Naive thymus-derived CD4-positive, alpha-beta T cell (primary cell): Measurements from ENCODE around the gene WDR73. TPM values are rescaled to one million over a fixed set of nuclear protein-coding genes. Genes with fewer than 3 reads are reported as not detected.

ENCODE experiments used
- ATAC-seq: fragments of 150-1000 bp; cut with Tn5 transposase; 2 replicates; pipeline ENCODE4 v1.10.0; 2021; ENCODE audit warnings: mild to moderate bottlenecking, moderate library complexity
- CTCF ChIA-PET: fragments of 350-600 bp; sonication (Branson Sonifier 250); formaldehyde crosslinking; loops from one replicate; lab custom pipeline; 2021; ENCODE audit warnings: antibody characterized with exemption; lab: Charles Lee
- POLR2A ChIA-PET: fragments of 350-600 bp; sonication (Branson Sonifier 250); formaldehyde crosslinking; loops from one replicate; lab custom pipeline; 2021; ENCODE audit warnings: antibody characterized with exemption, inconsistent platforms; lab: Charles Lee
- DNase-seq, 9 donors: peaks; one replicate each; pipeline versions ENCODE4 v3.0.0 to v3.0.0-alpha.2; 2020 to 2022; ENCODE audit warnings: mixed read lengths in 1 of 9
- H3K27ac ChIP-seq: one replicate; pipeline ENCODE4 v1.7.0; 2013; ENCODE audit warnings: mild to moderate bottlenecking, low read depth, low read length, moderate library complexity
- H3K27me3 ChIP-seq, 2 donors: one replicate each; pipeline ENCODE4 v1.7.0; 2013; ENCODE audit warnings: low read length in 2 of 2, mild to moderate bottlenecking in 2 of 2, moderate library complexity in 2 of 2; ENCODE audit not compliant: control insufficient read depth in 2 of 2, insufficient read depth in 2 of 2
- H3K36me3 ChIP-seq, 3 experiments: 1 replicate in 2 of 3; 2 replicates in 1 of 3; pipeline ENCODE4 v1.7.0; 2013; ENCODE audit warnings: low read length in 3 of 3, mild to moderate bottlenecking in 3 of 3, moderate library complexity in 1 of 3; ENCODE audit not compliant: insufficient read depth in 3 of 3, control insufficient read depth in 2 of 3
- H3K4me1 ChIP-seq, 2 donors: one replicate each; pipeline ENCODE4 v1.7.0; 2013; ENCODE audit warnings: low read length in 2 of 2, mild to moderate bottlenecking in 2 of 2, moderate library complexity in 1 of 2; ENCODE audit not compliant: control insufficient read depth in 2 of 2, insufficient read depth in 2 of 2
- H3K4me3 ChIP-seq: 2 replicates; pipeline ENCODE4 v1.7.0; 2013; ENCODE audit warnings: mild to moderate bottlenecking, low read length
- H3K9me3 ChIP-seq, 3 experiments: 1 replicate in 2 of 3; 2 replicates in 1 of 3; pipeline ENCODE4 v1.7.0; 2013; ENCODE audit warnings: low read length in 3 of 3; ENCODE audit not compliant: control insufficient read depth in 2 of 3
- H3K27ac Mint-ChIP-seq, 9 donors: one replicate each; pipeline ENCODE4 v1.8.0; 2020 to 2022; ENCODE audit warnings: mixed read lengths in 9 of 9, mild to moderate bottlenecking in 8 of 9, moderate library complexity in 5 of 9, inconsistent platforms in 2 of 9
- H3K27me3 Mint-ChIP-seq, 5 donors: one replicate each; pipeline ENCODE4 v1.8.0; 2021 to 2022; ENCODE audit warnings: mixed read lengths in 5 of 5, mild to moderate bottlenecking in 1 of 5
- H3K36me3 Mint-ChIP-seq, 5 donors: one replicate each; pipeline ENCODE4 v1.8.0; 2020 to 2022; ENCODE audit warnings: mixed read lengths in 5 of 5, mild to moderate bottlenecking in 3 of 5, inconsistent platforms in 1 of 5
- H3K4me1 Mint-ChIP-seq, 7 donors: one replicate each; pipeline ENCODE4 v1.8.0; 2020 to 2022; ENCODE audit warnings: mixed read lengths in 7 of 7, mild to moderate bottlenecking in 3 of 7, inconsistent platforms in 1 of 7
- H3K4me3 Mint-ChIP-seq, 10 donors: one replicate each; pipeline ENCODE4 v1.8.0; 2020 to 2022; ENCODE audit warnings: mild to moderate bottlenecking in 10 of 10, mixed read lengths in 10 of 10, moderate library complexity in 6 of 10, inconsistent platforms in 2 of 10
- H3K9me3 Mint-ChIP-seq, 11 donors: one replicate each; pipeline ENCODE4 v1.8.0; 2020 to 2022; ENCODE audit warnings: mixed read lengths in 11 of 11, mild to moderate bottlenecking in 4 of 11, inconsistent platforms in 1 of 11, moderate library complexity in 1 of 11
- intact Hi-C, 2 donors: fragments of 100-400 bp; cut with micrococcal nuclease; formaldehyde crosslinking; loops; one replicate each; pipeline ENCODE4 v1.15.1; 2023
- polyA plus RNA-seq, 2 donors: library from polyadenylated mRNA; unstranded; fragments of 300-500 nt; fragmentation: Illumina TruSeq; gene quantifications; one replicate each; pipeline ENCODE4 v1.2.3, GENCODE V29; 2021
- total RNA-seq, 6 experiments: library from RNA in 5 of 6; stranded (reverse) in 5 of 6; gene quantifications; 1 replicate in 5 of 6; 2 replicates in 1 of 6; pipeline ENCODE4 v1.2.3 and lab custom pipeline; 2021 to 2026

The WDR73 gene
- total and polyA plus RNA-seq, 7 experiments from 2014 or later: 22.0 to 47.7 (median 27.5) TPM

DNA sequence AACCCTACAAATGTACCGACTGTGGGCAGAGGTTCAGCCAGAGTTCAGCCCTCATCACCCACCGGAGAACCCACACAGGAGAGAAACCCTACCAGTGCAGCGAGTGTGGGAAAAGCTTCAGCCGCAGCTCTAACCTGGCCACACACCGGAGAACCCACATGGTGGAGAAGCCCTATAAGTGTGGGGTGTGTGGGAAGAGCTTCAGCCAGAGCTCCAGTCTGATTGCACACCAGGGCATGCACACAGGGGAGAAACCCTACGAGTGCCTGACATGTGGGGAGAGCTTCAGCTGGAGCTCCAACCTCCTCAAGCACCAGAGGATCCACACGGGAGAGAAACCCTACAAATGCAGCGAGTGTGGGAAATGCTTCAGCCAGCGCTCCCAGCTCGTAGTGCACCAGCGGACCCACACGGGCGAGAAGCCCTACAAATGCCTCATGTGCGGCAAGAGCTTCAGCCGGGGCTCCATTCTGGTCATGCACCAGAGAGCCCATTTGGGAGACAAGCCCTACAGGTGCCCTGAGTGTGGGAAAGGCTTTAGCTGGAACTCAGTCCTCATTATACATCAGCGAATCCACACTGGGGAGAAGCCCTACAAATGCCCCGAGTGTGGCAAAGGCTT, 32.6 kb downstream of the WDR73 start:
- Histone ChIP-seq H3K27me3 (no peaks in the 10 kb centered on the region), H3K4me1 (no peaks in the 10 kb centered on the region), H3K9me3 (peaks cover 0 to 16% (median 11%) of the 10 kb centered on the region in 3 experiments), H3K36me3 (peaks cover 0 to 27% (median 9%) of the 10 kb centered on the region in 3 experiments), H3K4me3 (no peak overlapping the region), H3K27ac (no peak overlapping the region)
- ChIA-PET POLR2A (interaction anchor here (0.8 to 2.2 kb wide), 4 partner anchors 8 to 114 kb away, joined by 3 to 9 read pairs (median 4); partner anchors contain the start of gene WDR73), CTCF (interaction anchor here (1.4 to 1.7 kb wide), 2 partner anchors 9 to 16 kb away, joined by 3 read pairs; no protein-coding TSS in a partner anchor)
- intact Hi-C loops: loop anchor here in 1 of 2 donors (5.0 kb wide), 1 partner anchor 866 kb away; no protein-coding TSS in a partner anchor
- Mint-ChIP-seq H3K36me3 (peaks cover 20 to 56% (median 50%) of the 10 kb centered on the region in 5 donors), H3K4me3 (no peak overlapping the region), H3K4me1 (peaks cover 0 to 3% (median 1%) of the 10 kb centered on the region in 7 donors), H3K27me3 (no peaks in the 10 kb centered on the region), H3K9me3 (peaks cover 3 to 41% (median 16%) of the 10 kb centered on the region in 11 donors), H3K27ac (no peak overlapping the region)
- no peak for DNase-seq
- no peak for ATAC-seq

DNA sequence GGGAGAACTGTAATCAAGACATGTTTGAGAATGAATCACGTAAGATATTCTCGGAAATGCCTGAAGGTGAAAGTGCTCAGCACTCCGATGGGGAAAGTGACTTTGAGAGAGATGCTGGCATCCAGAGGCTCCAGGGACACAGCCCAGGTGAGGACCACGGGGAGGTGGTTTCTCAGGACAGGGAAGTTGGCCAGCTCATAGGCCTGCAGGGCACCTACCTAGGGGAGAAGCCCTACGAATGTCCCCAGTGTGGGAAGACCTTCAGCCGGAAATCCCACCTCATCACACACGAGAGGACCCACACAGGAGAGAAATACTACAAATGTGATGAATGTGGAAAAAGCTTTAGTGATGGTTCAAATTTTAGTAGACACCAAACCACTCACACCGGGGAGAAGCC, 33.5 kb downstream of the WDR73 start:
- Mint-ChIP-seq H3K4me1 (peaks cover 0 to 9% (median 5%) of the 10 kb centered on the region in 7 donors), H3K4me3 (no peak overlapping the region), H3K36me3 (peaks cover 25 to 59% (median 48%) of the 10 kb centered on the region in 5 donors), H3K27ac (peak overlapping the region in 1 of 9 donors; percentile 28), H3K27me3 (no peaks in the 10 kb centered on the region), H3K9me3 (peaks cover 3 to 41% (median 16%) of the 10 kb centered on the region in 11 donors)
- ChIA-PET POLR2A (interaction anchor here (1.5 to 2.2 kb wide), 3 partner anchors 9 to 115 kb away, joined by 3 to 9 read pairs (median 4); no protein-coding TSS in a partner anchor), CTCF (no interaction called here)
- Histone ChIP-seq H3K4me3 (no peak overlapping the region), H3K9me3 (peaks cover 0 to 16% (median 11%) of the 10 kb centered on the region in 3 experiments), H3K27me3 (no peaks in the 10 kb centered on the region), H3K27ac (no peak overlapping the region), H3K36me3 (peaks cover 0 to 24% (median 9%) of the 10 kb centered on the region in 3 experiments), H3K4me1 (no peaks in the 10 kb centered on the region)
- intact Hi-C loops: loop anchor here in 1 of 2 donors (5.0 kb wide), 1 partner anchor 867 kb away; no protein-coding TSS in a partner anchor
- ATAC-seq (no peak), DNase-seq (no peak)

DNA sequence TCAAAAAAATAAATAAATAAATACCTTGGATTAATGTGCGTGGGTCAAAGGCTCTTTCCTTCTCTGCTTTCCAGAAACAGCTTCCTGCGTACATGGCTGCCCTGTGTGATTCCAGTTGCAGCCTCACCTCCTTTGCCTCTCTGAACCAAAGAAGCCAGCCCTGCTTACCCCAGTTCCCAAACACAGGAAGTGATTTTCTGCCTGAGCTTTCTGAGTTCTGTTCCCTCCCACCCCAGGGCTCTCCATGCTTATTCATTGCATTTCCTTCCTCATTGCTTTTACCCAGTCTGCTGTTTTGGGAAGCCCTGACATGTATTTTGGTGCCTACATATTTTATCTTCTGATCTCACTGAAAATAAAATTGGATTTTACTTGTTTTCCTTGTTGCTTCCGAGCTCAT, 37.8 kb downstream of the WDR73 start:
- Histone ChIP-seq H3K9me3 (peaks cover 0 to 9% (median 7%) of the 10 kb centered on the region in 3 experiments), H3K4me1 (no peaks in the 10 kb centered on the region), H3K27ac (no peak overlapping the region), H3K4me3 (no peak overlapping the region), H3K27me3 (no peaks in the 10 kb centered on the region), H3K36me3 (peaks cover 0 to 10% (median 7%) of the 10 kb centered on the region in 3 experiments)
- DNase-seq (no peak), ATAC-seq (peak; percentile 51)
- intact Hi-C loops: no loop called here
- peaks cover 23 to 50% (median 30%) of the 10 kb centered on the region in 5 donors for H3K36me3 Mint-ChIP-seq
- peaks cover 3 to 25% (median 11%) of the 10 kb centered on the region in 11 donors for H3K9me3 Mint-ChIP-seq
- H3K4me1 Mint-ChIP-seq: peaks cover 0 to 31% (median 14%) of the 10 kb centered on the region in 7 donors
- CTCF ChIA-PET: no interaction called here
- POLR2A ChIA-PET: interaction anchor here (0.8 to 2.0 kb wide), 2 partner anchors 15 to 18 kb away, joined by 3 to 6 read pairs; no protein-coding TSS in a partner anchor
- H3K27me3 Mint-ChIP-seq: no peaks in the 10 kb centered on the region
- no peak overlapping the region for H3K4me3 Mint-ChIP-seq
- H3K27ac Mint-ChIP-seq: peak overlapping the region in 1 of 9 donors; percentile 6

DNA sequence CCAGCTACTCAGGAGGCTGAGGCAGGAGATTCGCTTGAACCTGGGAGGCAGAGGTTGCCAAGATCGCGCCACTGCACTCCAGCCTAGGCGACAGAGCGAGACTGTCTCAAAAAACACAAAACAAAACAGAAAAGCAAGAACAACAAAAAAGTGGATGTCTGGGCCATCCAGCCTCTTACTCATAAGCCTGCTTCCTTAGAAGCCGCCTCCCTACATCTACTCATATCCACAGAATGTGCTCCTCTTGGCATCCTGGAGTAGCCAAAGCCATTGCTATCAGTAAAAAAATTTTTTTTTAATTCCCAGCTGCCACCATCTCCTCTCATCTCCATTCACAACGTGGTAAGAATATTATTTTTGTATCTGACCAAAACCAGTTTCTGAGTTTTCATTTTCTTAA, 42.5 kb downstream of the WDR73 start:
- ATAC-seq (no peak), DNase-seq (no peak)
- Mint-ChIP-seq H3K27me3 (no peaks in the 10 kb centered on the region), H3K36me3 (peaks cover 7 to 42% (median 17%) of the 10 kb centered on the region in 5 donors), H3K4me3 (no peak overlapping the region), H3K27ac (peak overlapping the region in 2 of 9 donors; percentile 3 to 32), H3K4me1 (peaks cover 0 to 46% (median 24%) of the 10 kb centered on the region in 7 donors), H3K9me3 (no peaks in the 10 kb centered on the region)
- Histone ChIP-seq H3K27me3 (no peaks in the 10 kb centered on the region), H3K27ac (no peak overlapping the region), H3K4me3 (no peak overlapping the region), H3K9me3 (no peaks in the 10 kb centered on the region), H3K4me1 (no peaks in the 10 kb centered on the region), H3K36me3 (peaks cover 0 to 18% (median under 1%) of the 10 kb centered on the region in 3 experiments)
- intact Hi-C loops: no loop called here
- ChIA-PET CTCF (no interaction called here), POLR2A (no interaction called here)

DNA sequence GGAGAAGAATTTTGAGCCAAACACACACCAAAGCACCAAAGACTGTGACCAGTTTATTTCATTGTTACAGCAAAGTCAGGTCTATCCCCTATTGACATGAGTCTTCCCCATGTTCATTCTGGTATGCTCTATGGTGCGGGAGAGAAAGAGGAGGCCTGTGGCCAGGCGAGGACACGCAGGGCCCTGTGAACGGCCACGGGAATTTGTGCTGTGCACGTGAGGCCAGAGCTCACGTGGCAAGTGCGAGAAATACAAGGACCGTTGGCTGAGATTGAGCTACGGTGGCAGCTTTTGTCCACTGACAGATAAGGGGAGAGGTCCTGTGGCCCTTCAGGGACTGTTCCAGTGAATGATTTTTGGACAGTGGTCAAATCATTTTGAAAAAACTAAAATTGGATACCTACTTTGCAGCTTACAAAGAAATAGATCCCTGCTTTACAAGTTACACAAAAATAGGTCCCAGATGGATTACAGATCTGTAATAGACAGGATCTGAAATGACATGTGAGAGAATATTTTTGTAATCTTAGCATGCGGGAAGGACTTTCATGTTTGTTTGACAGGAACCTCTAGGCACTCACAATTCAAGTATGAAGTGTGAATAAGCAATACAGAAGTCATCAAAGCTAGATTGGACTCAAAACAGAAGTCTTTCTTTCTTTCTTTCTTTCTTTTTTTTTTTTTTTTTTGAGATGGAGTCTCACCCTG, 44.1 kb downstream of the WDR73 start:
- no peak overlapping the region for H3K27ac ChIP-seq

DNA sequence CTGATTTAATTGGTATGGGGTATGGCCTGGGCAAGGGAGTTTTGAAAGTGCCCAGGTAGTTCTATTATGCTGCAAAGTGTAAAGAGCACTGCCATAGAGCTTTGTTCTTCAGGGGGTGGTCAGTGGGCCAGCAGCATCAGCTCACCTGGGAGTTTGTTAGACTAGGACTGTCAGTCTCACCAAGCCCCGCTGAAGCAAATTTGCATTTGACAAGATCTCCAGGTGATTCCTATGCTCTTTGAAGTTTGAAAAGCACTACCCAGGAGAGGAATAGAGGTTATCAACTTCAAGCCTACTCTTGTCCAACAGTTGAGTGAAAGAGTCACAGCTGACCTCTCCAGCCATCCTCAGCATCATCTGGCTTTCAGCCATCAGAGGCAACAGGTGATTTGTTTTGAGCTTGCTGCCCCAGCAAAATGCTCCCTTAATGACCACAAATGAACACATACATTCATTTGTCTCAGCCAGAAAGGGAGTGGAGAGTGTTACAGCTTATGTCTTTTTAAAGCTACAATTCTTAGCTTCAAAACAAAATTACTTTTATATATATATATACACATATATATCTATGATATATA, 45.3 kb downstream of the WDR73 start:
- H3K4me1 Mint-ChIP-seq: peaks cover 13 to 56% (median 38%) of the 10 kb centered on the region in 7 donors
- H3K27me3 Mint-ChIP-seq: no peaks in the 10 kb centered on the region
- H3K4me1 ChIP-seq: peaks cover 6 to 15% of the 10 kb centered on the region in 2 donors
- H3K9me3 Mint-ChIP-seq: no peaks in the 10 kb centered on the region
- H3K27me3 ChIP-seq: no peaks in the 10 kb centered on the region
- no peak for ATAC-seq
- ChIA-PET POLR2A (interaction anchor here (1.0 to 1.7 kb wide), 2 partner anchors 10 to 25 kb away, joined by 3 to 5 read pairs; no protein-coding TSS in a partner anchor), CTCF (interaction anchor here (0.6 kb wide), 1 partner anchor 10 kb away, joined by 3 read pairs; no protein-coding TSS in a partner anchor)
- DNase-seq: no peak
- no peak overlapping the region for H3K27ac ChIP-seq
- H3K36me3 ChIP-seq: peaks cover 0 to 38% (median 4%) of the 10 kb centered on the region in 3 experiments
- intact Hi-C loops: no loop called here
- peaks cover 10 to 45% (median 12%) of the 10 kb centered on the region in 5 donors for H3K36me3 Mint-ChIP-seq
- H3K4me3 ChIP-seq: no peak overlapping the region
- peak overlapping the region in 1 of 9 donors; percentile 59 for H3K27ac Mint-ChIP-seq
- H3K9me3 ChIP-seq: no peaks in the 10 kb centered on the region
- no peak overlapping the region for H3K4me3 Mint-ChIP-seq

More for the DNA sequence above, 44.1 kb downstream of the WDR73 start:
- ChIA-PET CTCF (no interaction called here), POLR2A (interaction anchor here (1.7 kb wide), 1 partner anchor 24 kb away, joined by 5 read pairs; no protein-coding TSS in a partner anchor)
- Histone ChIP-seq H3K9me3 (no peaks in the 10 kb centered on the region), H3K27me3 (no peaks in the 10 kb centered on the region), H3K4me1 (peaks cover 3 to 12% of the 10 kb centered on the region in 2 donors), H3K4me3 (no peak overlapping the region), H3K36me3 (peaks cover 0 to 31% (median 4%) of the 10 kb centered on the region in 3 experiments)
- DNase-seq (no peak), ATAC-seq (no peak)
- H3K36me3 Mint-ChIP-seq: peaks cover 10 to 47% (median 12%) of the 10 kb centered on the region in 5 donors
- no peak overlapping the region for H3K27ac Mint-ChIP-seq
- intact Hi-C loops: no loop called here
- H3K9me3 Mint-ChIP-seq: no peaks in the 10 kb centered on the region
- H3K4me3 Mint-ChIP-seq: no peak overlapping the region
- H3K4me1 Mint-ChIP-seq: peaks cover 10 to 57% (median 32%) of the 10 kb centered on the region in 7 donors
- no peaks in the 10 kb centered on the region for H3K27me3 Mint-ChIP-seq
